Heart right ventricle (tissue), 16 donors: ENCODE results near the gene ASB1. TPM values are rescaled to one million over a fixed set of nuclear protein-coding genes. Genes with fewer than 3 reads are reported as not detected.

Source experiments
- ATAC-seq, 8 donors: fragments of 200-7000 bp; cut with Tn5 transposase; one replicate each; pipeline ENCODE4 v1.9.1; 2020; ENCODE audit warnings: mild to moderate bottlenecking in 8 of 8, moderate library complexity in 8 of 8, moderate number of reproducible peaks in 1 of 8
- DNase-seq, 2 donors: peaks; one replicate each; pipeline ENCODE4 v3.0.0-alpha.2; 2020
- H3K27ac ChIP-seq, 10 donors: fragments of 200-600 bp; sonication (generic) in 2 of 10; one replicate each; pipeline versions ENCODE4 v1.5.0 to v1.8.0; 2020 to 2022; ENCODE audit warnings: mild to moderate bottlenecking in 3 of 10
- H3K27me3 ChIP-seq, 7 donors: fragments of 200-600 bp; one replicate each; pipeline ENCODE4 v1.8.0; 2021 to 2022; ENCODE audit warnings: mild to moderate bottlenecking in 2 of 7
- H3K36me3 ChIP-seq, 9 donors: fragments of 200-600 bp; sonication (generic) in 1 of 9; one replicate each; pipeline versions ENCODE4 v1.5.0 to v1.8.0; 2020 to 2022; ENCODE audit warnings: mild to moderate bottlenecking in 2 of 9
- H3K4me1 ChIP-seq, 9 donors: fragments of 200-600 bp; sonication (generic) in 1 of 9; one replicate each; pipeline versions ENCODE4 v1.5.0 to v1.8.0; 2020 to 2022; ENCODE audit warnings: mild to moderate bottlenecking in 4 of 9
- H3K4me3 ChIP-seq, 10 donors: fragments of 200-600 bp; sonication (generic) in 2 of 10; one replicate each; pipeline versions ENCODE4 v1.5.0 to v1.8.0; 2020 to 2022; ENCODE audit warnings: mild to moderate bottlenecking in 7 of 10, moderate library complexity in 2 of 10
- H3K9me3 ChIP-seq, 11 donors: fragments of 200-600 bp in 10 of 11; sonication (generic) in 2 of 11; one replicate each; pipeline versions ENCODE4 v1.5.0 to v1.8.0; 2013 to 2022; ENCODE audit warnings: mild to moderate bottlenecking in 2 of 11, control low read depth in 1 of 11, moderate library complexity in 1 of 11
- WGBS, 2 donors: extraction: QIAGEN DNeasy Blood & Tissue Kit; methylation state at CpG; one replicate each; pipeline ENCODE4 v1.1.7; 2013; ENCODE audit warnings: inconsistent platforms in 1 of 2; 5-methylcytosine and 5-hydroxymethylcytosine counted together
- intact Hi-C, 10 donors: fragments of 100-400 bp; cut with DNase I; formaldehyde crosslinking; loops; one replicate each; pipeline versions ENCODE4 v1.11.1 to v1.14.2; 2022
- polyA plus RNA-seq, 2 donors: library from polyadenylated mRNA; stranded (reverse); fragments of 200-250 nt; gene quantifications; one replicate each; pipeline ENCODE4 v1.2.3, GENCODE V29; 2013
- total RNA-seq, 10 donors: library from RNA; stranded (reverse); fragmentation: NEBNext Ultra II Directional in 3 of 10; extraction: Animal tissue kit (Norgen Biotek cat#: 25700) in 3 of 10; gene quantifications; one replicate each; pipeline versions ENCODE4 v1.2.1 to v1.2.4, GENCODE V29; 2021 to 2023
- TF ChIP-seq, protein P1 (sequence below), 9 donors: fragments of 200-600 bp; sonication (generic) in 2 of 9; IDR thresholded peaks; one replicate each; pipeline versions ENCODE4 v1.5.0 to v1.8.0; 2021 to 2022; ENCODE audit warnings: antibody characterized with exemption in 9 of 9, mild to moderate bottlenecking in 5 of 9, moderate library complexity in 1 of 9
- donor health status: Arrhythmogenic right ventricular cardiomyopathy.
- donor health status: ischemic (EF 13 %, LVEDD 7.1; RV severe dilation, severe dysfunction).
- donor health status: healthy with polysubstance abuse.
- donor health status: DM: no; HTN: yes; CAD: no.
- donor health status: DM: no; HTN: no; CAD: no.
- donor health status: ischemic (EF 25% LVEDD 6.9; RV normal size, moderate dysfunction).
- donor health status: ischemic (EF 25% LVEDD 5.7; RV mildly dilated, moderate dysfunction).
- donor health status: healthy.
- donor health status: DM: yes; HTN: yes; CAD: no.
- donor health status: Ischemic cardiomyopathy.
- donor health status: ischemic (EF 35%, LVEDD 5.7; RV mildly dilated, moderate dysfunction).
- donor health status: nonischemic (EF 11% LVEDD 7.7; RV severe dilation, severe dysfunction).
- donor health status: DM: yes; HTN: yes; CAD: no.
- donor health status: PGD.
- donor health status: ischemic (EF 29% LVEDD 5.4; RV normal size, mild dysfunction).
- donor health status: nonischemic (EF 23%, LVEDD 6.1; RV moderate dilation, normal function).

ASB1 gene
- total and polyA plus RNA-seq, 12 donors, result 31.4 to 61.5 (median 49.5) TPM

GRCh38 chr2:238488347-238488826 is 61.7 kb downstream of the ASB1 start:
- no peak for DNase-seq
- 82 to 84% methylated on average over 10 of the region's 10 CpGs for WGBS, 2 donors
- Histone ChIP-seq H3K27me3 (peaks cover 0 to 10% (median 2%) of the 10 kb centered on the region in 7 donors), H3K9me3 (peaks cover 0 to 5% (median 0%) of the 10 kb centered on the region in 11 donors), H3K4me3 (no peak overlapping the region), H3K4me1 (no peaks in the 10 kb centered on the region), H3K27ac (no peak overlapping the region), H3K36me3 (no peaks in the 10 kb centered on the region)
- ATAC-seq, result no peak
- TF ChIP-seq, protein P1, sequence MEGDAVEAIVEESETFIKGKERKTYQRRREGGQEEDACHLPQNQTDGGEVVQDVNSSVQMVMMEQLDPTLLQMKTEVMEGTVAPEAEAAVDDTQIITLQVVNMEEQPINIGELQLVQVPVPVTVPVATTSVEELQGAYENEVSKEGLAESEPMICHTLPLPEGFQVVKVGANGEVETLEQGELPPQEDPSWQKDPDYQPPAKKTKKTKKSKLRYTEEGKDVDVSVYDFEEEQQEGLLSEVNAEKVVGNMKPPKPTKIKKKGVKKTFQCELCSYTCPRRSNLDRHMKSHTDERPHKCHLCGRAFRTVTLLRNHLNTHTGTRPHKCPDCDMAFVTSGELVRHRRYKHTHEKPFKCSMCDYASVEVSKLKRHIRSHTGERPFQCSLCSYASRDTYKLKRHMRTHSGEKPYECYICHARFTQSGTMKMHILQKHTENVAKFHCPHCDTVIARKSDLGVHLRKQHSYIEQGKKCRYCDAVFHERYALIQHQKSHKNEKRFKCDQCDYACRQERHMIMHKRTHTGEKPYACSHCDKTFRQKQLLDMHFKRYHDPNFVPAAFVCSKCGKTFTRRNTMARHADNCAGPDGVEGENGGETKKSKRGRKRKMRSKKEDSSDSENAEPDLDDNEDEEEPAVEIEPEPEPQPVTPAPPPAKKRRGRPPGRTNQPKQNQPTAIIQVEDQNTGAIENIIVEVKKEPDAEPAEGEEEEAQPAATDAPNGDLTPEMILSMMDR (IDR thresholded peaks at IDR 0.05), result no peak
- intact Hi-C loops, result no loop called here

DNA sequence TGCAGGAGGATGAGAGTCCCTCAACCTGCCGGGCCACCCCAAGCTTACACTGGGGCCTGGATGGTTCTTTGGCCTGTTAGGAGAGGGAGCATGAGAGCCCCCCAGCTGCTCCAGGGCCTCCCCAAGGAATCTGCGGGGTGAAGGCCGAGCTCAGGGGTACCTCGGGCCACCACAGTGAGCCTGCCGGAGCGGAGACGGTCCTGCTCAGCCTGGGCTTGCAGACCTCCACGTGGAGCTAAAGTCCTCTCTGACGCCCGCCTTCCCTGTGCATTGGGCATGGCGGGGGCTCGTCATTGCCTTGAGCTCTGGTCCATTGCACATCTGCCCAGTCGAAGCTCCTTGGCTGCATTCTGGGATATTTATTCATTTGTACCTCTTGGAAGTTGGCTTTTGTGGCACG is 62.7 kb downstream of the ASB1 start:
- Histone ChIP-seq H3K9me3 (peaks cover 0 to 2% (median 0%) of the 10 kb centered on the region in 11 donors), H3K4me1 (no peaks in the 10 kb centered on the region), H3K27me3 (peaks cover 0 to 12% (median 5%) of the 10 kb centered on the region in 7 donors), H3K27ac (no peak overlapping the region), H3K4me3 (no peak overlapping the region), H3K36me3 (no peaks in the 10 kb centered on the region)
- no peak for ATAC-seq
- no peak for DNase-seq
- TF ChIP-seq, protein P1 (IDR thresholded peaks at IDR 0.05), result no peak
- intact Hi-C loops, result no loop called here
- 94 to 96% methylated on average over 14 of the region's 14 CpGs for WGBS, 2 donors

DNA sequence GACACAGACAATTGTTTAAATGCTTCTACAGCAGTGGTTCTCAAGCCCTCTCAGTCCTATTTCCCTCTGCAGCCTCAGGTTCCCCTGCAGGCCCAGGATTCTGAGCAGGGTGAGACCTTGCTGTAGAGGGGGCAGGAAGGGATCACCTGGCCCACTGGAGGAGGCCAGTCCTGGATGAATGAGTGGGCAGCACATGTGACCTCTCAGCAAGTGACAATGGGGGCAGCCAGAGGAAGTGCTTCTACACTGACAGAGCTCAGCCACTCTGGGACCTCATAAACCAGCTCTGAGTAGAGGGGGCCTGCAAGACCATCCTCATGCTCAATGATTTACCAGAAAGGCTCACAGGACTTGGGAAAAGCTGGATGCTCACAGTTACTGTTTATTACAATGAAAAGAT is 63.2 kb downstream of the ASB1 start:
- TF ChIP-seq, protein P1 (IDR thresholded peaks at IDR 0.05), result no peak
- Histone ChIP-seq H3K36me3 (no peaks in the 10 kb centered on the region), H3K27ac (no peak overlapping the region), H3K27me3 (peaks cover 0 to 17% (median 5%) of the 10 kb centered on the region in 7 donors), H3K9me3 (no peaks in the 10 kb centered on the region), H3K4me3 (no peak overlapping the region), H3K4me1 (no peaks in the 10 kb centered on the region)
- DNase-seq (no peak), ATAC-seq (no peak)
- intact Hi-C loops, result no loop called here

DNA sequence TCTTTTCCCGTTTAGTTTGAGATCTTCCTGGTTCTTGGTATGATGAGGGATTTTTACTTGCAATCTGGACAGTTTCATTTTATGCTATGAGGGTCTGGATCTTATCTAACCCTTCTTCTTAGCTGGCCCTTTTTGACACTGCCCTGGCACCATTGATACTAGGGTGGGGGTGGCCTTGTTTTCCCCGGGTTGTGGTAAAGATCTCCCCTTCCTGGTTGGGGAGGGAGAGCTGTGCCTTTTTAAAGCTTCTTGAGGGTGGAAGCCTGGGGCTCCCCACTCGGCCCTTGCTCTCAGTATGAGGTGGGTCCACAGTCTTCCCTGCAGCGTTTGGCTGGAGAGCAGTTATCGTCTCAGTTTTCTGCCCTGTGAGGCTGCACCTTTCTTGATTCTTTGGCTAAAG is 66.1 kb downstream of the ASB1 start:
- peaks cover 0 to 34% (median 14%) of the 10 kb centered on the region in 7 donors for H3K27me3 ChIP-seq
- H3K27ac ChIP-seq, result no peak overlapping the region
- intact Hi-C loops, result no loop called here
- no peaks in the 10 kb centered on the region for H3K4me1 ChIP-seq
- DNase-seq (no peak), ATAC-seq (no peak)
- 60 to 74% methylated on average over 5 of the region's 5 CpGs for WGBS, 2 donors
- TF ChIP-seq, protein P1 (IDR thresholded peaks at IDR 0.05), result no peak
- H3K4me3 ChIP-seq, result no peak overlapping the region
- H3K36me3 ChIP-seq, result no peaks in the 10 kb centered on the region
- H3K9me3 ChIP-seq, result no peaks in the 10 kb centered on the region
